SW 1271 (cell line): Measurements from ENCODE around the gene ARHGAP15.

Experiments
- DNase-seq, 2 experiments: peaks; one replicate each; lab custom pipeline; 2025; lab: John Stamatoyannopoulos, UW

ARHGAP15 gene

DNA sequence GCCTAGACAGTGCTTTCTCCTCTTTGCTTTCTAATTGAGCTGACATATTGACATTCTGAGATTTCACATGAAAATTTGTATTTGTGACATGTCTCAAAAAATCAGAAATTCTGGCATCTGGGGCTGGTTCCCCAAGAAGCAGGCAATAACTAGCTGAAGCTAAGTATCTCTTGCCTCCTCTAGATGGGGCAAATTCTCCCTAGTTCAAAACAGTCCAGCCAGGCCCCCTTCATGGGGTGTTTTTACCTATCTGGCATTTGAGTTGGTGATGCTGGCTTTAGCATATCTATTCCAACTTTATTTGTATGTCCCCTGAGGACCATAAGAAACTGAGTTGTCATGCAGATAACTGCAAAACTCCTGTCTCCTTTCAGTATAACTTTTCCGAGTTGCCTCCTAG is 39.9 kb downstream of the ARHGAP15 start:
- no peak for DNase-seq

GRCh38 chr2:143171817-143172216 is 42.6 kb downstream of the ARHGAP15 start:
- DNase-seq, result peak in 1 of 2 experiments; percentile 11

DNA sequence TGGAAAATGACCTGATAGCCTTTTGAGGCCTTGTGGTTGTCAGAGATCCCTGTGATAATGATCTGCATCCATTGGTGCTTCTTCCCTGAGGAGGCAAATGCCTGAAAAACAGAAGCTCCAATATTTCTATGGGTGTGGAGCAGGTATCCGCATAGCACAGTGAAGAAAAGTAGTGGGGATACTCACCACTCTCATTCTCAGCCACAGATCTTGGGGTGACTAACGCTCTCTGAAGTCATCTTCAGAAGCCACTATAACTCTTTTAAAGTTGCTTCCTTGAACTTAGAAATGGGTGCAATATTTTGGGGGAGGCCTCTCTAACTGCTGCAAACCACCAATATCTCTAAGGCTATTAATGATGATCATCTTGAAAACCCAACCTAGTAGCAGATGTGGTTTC is 46.2 kb downstream of the ARHGAP15 start:
- no peak for DNase-seq

DNA sequence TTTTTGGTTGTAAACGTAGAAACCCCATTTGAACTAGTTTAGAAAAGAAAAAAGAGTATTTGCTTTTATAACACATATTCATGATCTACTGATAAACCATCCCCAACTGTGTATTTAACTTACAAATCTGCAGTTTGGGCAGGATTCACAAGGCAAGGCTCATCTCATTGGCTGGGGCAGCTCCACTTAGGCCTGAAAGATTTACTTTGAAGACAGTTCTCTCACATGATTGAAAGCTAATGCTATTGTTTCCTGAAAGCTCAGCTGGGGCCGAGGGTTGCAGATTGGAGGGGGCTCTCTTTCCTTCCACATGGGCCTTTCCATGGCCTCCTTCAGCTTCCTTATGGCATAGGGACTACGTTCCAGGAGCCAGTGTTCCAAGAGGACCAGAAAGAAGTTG is 47.4 kb downstream of the ARHGAP15 start:
- no peak for DNase-seq

DNA sequence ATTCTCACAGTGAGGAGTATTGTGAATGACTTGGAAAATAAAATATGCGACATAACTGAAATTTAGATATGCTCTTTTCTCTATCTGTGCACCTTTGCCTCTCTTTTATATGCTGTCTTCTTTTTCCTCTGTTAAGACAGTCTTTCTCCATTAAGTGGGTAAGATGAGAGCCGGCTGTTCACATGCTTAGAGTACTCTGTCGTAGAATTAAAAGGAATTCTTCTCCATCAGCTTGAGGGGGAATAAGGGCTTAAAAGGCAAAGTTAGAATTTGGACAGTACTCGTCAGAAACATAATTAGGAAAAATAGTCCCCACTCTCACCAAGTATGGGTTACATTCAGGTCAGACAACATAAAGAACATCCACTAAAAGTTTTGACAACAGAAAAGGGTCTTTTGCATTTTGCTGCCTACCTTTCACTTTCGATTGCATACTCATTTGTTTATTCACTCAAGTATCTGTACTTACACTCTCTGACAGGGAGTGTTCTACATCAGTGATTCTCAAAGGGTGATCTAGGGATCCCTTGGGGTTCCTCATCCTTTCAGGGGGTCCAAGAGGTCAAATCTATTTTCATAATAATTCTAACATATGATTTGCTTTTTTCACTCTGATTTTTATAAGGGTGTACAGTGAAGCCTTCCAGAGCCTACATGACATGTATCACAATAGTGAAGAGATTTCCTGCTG is 48.0 kb downstream of the ARHGAP15 start:
- DNase-seq, result no peak

GRCh38 chr2:143181494-143181893 is 52.3 kb downstream of the ARHGAP15 start:
- no peak for DNase-seq

DNA sequence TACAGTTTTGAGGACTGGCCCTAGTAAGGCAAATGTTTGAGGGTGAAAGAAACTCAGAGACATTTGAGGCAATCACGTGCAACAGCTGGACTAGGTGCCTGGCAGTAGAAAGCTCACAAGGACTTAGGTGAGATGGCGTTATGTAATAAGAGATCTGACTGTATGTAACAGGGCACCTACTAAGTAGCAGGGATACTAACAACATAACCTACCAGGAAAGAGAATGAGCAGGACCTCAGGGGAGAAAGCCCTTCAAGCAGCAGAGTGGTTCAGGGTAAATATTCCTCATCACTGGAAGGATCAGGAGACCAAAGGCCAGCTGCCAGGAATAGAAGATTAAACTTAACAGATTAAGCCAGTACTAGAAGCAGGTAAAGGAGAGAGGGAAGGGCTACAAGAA is 53.4 kb downstream of the ARHGAP15 start:
- no peak for DNase-seq

- DNase-seq, result no peak
Measured at GRCh38 chr2:143183804-143184463, 54.7 kb downstream of the ARHGAP15 start.

DNA sequence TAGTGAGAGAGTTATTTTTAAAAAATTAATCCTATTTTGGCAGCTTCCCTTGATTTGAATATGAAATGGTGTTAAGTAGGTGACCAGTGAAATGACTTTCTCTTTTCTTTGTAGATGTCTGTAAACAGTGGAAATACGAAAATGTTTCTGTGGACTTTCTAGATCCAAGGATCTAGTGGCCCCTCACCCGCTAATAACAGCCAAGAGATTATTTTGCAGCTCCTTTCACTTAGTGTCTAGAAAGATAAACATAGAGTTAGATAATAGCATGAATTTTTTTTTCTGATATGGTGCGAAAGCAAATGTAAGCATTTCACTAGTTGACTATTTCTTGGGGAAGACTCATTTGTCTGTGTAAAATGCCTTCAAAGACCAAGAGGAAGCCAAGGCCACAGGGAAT is 57.7 kb downstream of the ARHGAP15 start:
- no peak for DNase-seq

- no peak for DNase-seq
Measured at GRCh38 chr2:143190431-143190830, 61.2 kb downstream of the ARHGAP15 start.

DNA sequence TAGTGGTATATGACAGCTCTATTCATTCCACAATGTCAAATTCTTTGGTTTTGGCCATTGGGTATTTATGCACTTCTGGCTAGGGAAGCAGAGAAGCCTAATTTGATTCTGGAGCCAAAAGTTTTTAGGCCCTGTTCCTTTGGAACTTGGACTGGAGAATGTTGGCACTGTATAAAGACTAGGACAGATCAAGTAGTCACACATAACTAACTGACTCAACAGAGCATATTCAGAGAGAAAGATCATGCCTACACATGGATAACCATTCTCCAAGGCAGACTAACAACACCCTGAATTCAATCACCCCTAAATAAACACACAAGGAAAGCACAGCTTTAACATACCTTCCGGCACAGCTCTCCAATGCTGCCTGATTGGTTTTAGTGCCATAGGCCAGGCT is 62.9 kb downstream of the ARHGAP15 start:
- DNase-seq, result no peak

GRCh38 chr2:143192716-143193115 is 63.5 kb downstream of the ARHGAP15 start:
- no peak for DNase-seq

- DNase-seq, result no peak
Measured at GRCh38 chr2:143193121-143193520, 63.9 kb downstream of the ARHGAP15 start.

GRCh38 chr2:143195511-143195910 is 66.3 kb downstream of the ARHGAP15 start:
- no peak for DNase-seq

DNA sequence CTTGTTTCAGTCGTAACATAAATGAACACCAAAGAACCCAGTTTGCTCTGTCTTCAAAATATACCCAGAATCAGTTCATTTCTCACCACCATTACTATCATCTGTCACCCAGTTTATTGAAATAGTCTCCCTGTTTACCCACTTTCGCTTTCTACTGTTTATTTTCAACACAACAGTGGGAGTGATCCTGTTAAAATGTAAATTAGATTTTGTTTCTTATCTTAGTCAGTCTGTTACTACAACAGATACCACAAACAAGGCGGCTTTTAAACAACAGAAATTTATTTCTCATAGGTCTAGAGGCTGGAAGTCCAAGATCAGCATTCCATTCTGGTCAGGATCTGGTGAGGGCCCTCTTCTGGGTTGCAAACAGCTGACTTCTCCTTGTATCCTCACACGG is 74.8 kb downstream of the ARHGAP15 start:
- DNase-seq, result no peak

DNA sequence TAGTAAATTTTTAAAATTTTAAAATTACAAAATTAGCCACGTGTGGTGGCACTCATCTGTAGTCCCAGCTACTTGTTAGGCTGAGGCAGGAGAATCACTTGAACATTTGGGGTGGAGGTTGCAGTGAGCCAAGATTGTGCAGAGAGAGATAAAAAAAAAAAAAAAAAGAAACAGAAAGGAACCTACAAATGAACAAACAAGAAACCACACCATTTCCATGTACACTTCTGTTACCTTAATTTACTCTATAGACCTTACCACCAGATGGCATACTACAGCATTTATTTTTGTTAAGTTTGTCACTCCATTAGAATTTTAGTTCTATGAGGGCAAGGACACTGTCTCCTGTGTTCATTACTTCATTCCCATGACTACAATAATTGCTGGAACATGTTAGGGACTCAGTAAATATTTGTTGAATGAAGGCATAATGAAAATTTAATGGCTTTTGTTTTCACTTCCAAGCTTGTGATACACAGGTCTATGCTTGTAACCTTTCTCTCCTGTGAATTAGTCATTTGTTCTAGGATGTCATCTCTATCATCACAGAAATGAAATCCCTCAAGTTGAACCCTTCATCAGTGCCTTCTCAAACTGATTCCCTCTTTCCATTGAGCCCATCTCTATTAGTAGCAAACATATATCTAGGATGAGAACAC is 76.0 kb downstream of the ARHGAP15 start:
- peak in 1 of 2 experiments; percentile 28 for DNase-seq

GRCh38 chr2:143209570-143210445 is 80.6 kb downstream of the ARHGAP15 start:
- no peak for DNase-seq

- no peak for DNase-seq
Measured at GRCh38 chr2:143210446-143210819, 81.2 kb downstream of the ARHGAP15 start.

GRCh38 chr2:143217512-143218115 is 88.4 kb downstream of the ARHGAP15 start:
- DNase-seq, result no peak

DNA sequence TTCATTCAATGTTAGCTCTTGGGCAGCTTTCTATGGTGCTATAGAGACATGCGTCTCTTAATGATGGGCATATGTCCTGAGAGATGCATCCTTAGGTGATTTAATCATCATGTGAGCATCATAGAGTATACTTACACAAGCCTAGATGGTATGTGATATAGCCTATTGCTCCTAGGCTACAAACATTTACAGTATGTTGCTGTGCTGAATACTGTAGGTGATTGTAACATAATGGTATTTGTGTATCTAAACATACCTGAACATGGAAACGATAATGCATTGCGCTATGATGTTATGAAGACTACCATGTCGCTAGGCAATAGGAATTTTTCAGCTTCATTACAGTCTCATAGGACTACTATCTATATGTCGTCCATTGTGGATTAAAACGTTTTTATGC is 89.4 kb downstream of the ARHGAP15 start:
- DNase-seq, result no peak

DNA sequence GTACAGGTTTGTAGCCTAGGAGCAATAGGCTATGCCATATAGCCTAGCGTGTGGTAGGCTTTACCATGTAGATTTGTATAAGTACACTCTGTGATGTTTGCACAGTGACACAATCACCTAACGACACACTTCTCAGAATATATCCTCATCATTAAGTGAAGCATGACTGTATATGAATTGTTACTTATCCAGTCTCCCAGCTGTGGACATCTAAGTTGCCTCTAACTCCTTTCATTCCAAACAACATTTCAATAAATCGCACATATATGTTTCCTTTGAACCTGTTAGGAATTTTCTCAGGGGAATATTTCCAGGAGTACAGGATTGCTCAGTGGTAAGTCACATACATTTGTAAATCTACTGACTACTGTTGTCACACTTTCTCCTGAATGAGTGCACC is 90.0 kb downstream of the ARHGAP15 start:
- no peak for DNase-seq

- DNase-seq, result no peak
Measured at GRCh38 chr2:143223556-143223955, 94.3 kb downstream of the ARHGAP15 start.
